ENCODE data around the gene CCDC150.
"Not testable (repeated sequence)": the region's sequence is repeated elsewhere in the genome, so short reads cannot be mapped to it uniquely, and the experiment has no call there.

CCDC150 gene

DNA sequence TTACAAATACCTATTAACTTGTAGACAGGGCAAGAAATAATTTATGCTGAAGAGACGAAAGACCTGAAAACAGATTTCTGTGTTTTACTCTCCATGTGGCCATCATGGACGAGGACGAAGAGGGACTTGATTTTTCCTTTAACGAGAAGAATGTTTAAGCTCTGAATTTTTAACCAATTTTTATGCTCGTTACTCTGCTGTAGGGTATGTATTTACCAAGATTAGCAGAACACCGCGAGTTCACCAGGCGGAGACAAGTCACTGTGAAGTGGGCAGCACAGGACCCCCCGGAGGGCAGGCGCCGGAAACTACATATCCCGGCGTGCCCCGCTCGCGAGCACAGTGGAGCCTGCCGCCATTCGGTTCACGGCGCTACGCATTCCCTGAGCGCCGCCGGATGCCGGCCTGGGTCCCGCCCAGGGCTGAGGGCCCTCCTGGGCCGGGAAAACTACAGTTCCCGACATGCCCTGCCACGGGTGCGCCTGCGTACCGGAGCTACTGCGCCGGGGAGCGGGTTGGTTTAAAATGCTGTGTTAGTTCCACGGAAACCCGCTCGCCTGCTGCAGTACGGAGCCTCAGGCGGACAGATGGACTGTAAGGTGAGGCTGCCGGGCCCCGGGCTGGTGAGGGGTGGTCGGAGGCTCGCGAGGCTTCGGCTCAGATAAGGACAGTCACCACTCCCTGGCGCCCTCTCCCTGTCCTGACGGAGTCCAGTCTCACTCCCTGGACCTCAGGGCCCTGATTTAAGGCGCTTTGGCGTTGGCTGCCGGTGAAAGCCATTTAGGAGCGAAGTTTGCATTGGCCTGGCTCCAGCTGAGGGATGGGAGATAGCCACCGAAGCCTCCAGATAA is at the start of gene CCDC150:
TSS of gene CCDC150 (plus strand) at position 536 of the 851 bp plus-strand sequence. CDS start at position 588, 52 bp downstream.
- DNase-seq = peak; percentile 94

DNA sequence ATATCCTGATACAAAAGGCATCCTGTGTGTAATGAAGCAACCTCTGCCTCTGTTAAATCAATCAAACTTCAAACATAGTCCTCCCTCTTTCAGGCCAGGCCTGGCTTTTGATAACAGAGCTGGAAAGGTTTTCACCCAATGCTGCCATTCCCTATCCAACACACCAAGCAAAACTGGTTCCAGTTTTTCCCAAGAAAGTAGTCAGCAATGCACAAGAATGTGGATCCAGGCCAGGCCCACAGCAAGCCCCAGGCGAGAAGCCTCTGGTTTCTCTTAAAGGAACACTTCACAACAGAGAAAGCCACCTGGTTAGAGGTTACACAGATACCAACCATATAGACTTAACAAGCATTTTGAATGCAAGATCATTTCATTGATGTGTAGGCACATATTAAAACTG is 49.2 kb upstream of the CCDC150 start:
- DNase-seq = peak; percentile 50

DNA sequence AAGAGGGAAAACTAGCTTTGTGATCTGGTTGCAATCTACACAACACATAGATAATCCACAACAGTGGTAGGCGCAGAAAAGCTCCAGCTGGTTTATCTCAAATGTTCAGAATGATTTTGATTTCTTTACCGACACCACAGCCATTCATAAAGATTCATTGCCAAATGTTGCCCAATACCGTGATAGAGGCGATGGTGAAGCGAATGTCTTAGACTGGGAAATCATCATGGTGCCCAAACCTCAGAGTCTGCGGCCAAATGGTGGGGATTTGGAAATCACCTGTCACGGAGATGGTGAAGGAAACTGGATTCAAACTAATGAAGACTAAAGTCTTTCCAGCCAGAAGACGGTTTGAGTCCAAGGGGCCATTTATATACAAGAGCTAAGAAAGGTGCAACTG is 48.5 kb upstream of the CCDC150 start:
- DNase-seq = no peak

DNA sequence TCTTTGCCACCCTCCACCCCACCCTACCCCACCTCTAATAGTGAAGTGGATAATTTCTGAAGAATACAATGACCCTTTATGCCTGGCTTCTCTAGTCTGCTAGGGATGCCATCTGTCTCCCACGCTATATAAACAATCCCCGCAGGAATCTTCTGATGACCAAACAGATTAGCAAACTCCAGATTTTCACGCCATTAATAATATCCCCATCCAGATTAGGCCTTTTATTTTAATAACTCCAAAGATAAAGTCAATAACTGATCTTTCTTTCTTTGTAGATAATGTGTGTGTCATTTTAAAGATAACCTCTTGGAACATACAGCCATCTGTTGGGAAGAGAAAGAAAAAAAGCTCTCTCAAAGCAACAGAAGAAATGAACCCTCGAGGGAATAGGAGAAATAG is 47.9 kb upstream of the CCDC150 start:
- peak; percentile 39 for DNase-seq

DNA sequence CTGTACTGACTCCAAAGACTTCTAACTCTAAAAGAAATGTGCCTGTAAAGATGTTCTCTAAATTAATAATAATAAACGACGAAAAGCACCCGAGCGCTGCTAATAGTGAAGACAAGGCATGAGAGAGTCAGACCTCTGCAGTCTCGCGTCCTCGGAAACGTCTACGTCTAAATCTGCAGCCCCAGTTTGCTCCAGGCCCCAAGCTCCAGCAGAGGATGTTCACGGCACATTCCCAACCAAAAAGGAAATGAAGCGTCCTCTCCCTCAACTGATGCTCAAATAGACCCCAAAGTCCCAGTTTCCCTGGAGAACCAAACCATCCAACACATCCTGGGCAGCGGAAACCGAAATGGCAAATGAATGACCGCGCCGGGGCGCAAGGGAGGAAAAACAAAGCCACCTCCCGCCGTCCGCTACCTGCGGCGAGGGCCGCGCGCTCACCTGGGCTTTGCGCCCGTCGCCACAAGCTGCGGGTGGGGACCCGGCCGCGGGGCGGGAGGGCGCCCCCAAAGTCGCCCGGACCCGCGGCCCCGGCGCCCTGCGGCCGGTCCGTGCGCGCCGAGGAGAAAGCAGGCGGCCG is 47.1 kb upstream of the CCDC150 start:
- peak; percentile 62 for DNase-seq

DNA sequence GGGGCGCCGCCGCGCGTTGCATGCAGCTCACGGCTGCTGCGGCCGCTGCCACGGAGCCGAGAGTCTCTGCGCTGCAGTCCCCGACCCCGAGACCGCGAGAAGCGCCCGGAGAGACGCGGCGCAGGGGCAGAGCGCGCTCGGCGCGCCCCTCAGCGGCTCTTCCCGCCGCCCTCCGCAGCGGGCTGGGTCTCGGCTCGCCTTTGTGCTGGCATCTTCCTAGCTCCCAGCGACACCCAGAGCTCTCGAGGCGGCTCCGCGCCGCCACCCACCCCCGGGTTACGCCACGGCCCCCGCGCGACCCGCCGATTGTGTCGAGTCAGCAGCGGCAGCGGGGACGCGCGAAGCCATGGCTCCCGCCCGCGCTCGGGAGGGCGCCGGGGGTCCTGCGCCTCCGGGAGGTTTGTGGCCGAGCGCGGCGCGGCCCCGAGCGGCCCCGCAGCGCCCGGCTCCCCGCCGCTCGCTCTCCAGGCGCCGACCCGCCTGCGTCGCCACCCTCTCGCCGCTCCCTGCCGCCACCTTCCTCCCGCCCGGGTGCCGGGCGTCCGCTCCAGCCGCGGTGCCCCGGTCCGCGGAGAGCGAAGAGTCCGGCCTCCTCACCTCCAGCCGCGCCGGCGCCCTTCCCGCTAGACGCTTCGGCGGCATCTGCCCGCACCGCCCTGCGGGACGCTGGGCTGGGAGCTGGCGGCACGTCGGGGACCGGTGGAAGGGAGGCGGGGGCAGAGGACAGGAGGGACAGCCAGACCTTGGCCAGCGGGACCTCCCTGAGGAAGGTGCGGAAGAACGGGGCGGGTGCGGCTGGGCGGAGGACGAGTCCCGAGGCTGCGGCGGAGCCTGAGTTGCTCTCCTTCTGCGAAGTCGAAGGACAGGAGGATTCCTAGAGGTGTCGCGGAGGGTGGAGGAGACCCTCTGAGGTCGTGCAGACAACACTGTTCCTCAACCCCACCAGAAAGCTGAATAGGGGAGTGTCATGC is 46.3 kb upstream of the CCDC150 start, which contains the start of gene HECW2:
TSS of gene HECW2 (minus strand) at position 644 of the 971 bp plus-strand sequence.
- peak; percentile 62 for DNase-seq

DNA sequence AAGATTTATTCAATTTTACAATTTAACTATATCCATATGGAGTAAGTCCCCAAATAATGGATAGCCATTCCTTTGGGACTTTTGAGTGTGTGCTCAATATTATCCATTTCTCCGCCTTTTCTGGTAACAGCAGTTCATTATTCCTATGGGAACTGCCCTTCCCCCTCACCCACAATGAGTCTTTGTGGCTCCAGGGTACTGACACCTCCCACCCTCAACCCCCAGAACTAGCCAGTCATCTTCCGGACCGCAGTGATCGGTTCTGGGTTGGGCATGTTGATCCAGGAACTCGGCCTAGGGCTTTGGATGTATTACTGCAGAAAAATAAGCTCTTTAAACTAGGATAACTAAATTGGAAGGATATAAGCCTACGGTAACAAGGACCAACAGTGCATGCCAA is 45.4 kb upstream of the CCDC150 start:
- no peak for DNase-seq

DNA sequence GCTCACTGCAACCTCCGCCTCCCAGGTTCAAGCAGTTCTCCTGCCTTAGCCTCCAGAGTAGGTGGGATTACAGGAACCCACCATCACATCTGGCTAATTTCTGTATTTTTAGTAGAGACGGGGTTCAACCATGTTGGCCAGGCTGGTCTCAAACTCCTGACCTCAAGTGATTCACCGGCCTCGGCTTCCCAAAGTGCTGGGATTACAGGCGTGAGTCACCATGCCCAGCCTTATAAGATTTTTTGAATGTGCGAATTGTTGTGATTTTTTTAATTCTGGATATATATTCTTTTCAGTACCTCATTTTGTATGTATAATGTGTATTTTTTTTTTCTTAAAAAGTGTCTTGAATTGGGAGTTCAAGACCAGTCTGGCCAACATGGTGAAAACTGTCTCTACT is 42.0 kb upstream of the CCDC150 start:
- DNase-seq = no peak

DNA sequence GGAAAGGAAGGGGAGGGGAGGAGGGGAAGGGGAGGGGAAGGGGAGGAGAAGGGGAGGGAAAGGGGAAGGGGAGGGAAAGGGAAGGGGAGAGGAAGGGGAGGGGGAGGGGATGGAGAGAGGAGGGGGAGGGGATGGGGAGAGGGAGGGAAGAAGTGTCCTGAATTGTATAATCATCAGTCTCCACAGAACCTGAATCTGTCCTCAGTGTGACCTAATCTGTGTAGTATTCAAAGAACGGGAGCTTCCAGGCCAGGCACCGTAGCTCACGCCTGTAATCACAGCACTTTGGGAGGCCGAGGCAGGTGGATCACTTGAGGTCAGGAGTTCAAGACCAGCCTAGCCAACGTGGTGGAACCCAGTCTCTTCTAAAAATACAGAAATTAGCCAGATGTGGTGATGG is 41.1 kb upstream of the CCDC150 start:
- no peak for DNase-seq

DNA sequence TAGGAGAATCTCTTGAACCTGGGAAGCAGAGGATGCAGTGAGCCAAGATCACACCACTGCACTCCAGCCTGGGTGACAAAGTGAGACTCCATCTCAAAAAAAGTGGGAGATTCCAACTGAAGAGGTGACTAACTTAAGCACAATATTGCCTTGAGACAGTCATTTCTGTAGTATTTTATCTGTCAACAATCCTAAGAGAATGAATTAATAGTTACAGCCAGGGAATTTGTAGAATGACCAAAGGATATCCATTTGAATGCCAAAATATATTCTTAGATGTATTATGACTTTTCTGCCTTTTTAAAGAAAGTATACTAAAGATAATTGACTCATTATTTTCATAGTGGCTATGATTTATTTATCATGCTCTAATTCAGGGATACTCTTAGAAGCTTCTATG is 40.7 kb upstream of the CCDC150 start:
- DNase-seq = no peak

DNA sequence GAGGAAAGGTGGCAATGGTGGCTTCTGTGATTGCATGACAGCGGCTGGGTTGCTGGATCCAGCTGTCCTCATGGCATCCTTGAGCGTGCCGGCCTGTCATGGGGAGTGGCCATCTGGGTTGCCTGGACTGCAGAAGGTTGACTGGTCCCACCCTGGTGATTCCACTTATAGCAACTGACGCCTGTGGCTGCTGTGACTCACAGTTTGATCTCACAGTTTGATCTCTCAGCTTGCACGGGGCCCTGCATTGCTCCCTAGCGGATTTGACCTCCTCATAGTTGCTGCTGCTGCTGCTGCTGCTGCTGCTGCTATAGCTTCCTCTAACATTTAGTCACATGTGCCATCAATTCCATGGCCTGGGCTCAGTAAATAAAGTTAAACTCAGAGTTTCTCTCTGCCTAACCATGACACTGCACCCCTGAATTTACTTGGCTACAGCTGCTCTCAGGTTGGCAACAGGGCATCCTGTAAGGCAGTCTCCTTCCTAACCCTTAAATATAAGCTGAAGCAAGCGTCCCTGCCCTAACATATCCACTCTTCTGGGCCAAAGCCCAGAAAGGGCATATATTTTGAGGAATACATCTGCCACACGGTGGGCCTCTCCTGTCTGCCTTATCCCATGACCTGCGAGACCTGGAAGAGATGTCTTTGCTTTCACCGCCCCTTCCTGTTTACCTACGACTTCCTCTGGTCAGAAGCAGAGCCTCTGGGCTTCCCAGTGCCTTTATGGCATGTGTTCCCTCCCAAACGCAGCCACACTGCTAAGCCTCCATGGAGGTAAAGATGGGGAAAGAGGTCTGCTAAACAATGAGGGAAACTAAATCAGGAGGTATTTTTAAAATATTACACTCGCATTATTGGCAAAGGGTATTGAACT is 37.8 kb upstream of the CCDC150 start:
- DNase-seq = peak; percentile 37

DNA sequence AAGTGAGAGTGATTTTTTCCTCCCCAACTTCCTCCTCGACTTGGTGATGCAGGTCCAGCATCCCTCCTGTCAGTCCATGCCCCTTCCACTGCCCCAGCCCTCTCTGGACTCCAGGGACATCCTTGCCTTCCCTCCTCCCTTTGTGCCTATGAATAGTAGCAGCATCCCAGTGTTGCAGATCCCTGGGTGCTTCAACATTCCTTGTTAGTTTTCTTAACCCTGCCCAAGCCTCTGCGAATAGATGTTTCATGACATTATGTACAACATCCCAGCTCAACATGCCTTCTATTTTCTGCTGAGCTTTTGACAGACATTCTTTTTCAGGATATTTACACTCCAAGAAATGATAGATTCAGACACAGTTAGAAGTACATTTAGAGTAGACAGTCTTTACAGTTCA is 35.3 kb upstream of the CCDC150 start:
- no peak for DNase-seq

DNA sequence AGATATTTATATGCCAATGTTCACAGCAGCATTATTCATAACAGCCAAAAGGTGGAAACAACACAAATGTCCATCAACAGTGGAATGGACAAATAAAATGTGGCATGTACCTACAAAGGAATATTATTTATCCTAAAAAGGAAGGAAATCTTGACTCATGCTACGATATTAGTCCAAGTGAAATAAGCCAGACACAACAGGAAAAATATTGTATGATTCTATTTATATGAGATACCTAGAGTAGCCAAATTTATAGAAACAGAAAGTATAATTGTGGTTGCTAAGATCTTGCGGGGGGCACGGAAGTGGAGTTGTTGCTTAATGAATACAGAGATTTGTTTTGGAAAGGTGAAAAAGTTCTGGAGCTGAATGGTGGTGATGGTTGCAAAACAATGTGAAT is 33.0 kb upstream of the CCDC150 start:
- DNase-seq = no peak

DNA sequence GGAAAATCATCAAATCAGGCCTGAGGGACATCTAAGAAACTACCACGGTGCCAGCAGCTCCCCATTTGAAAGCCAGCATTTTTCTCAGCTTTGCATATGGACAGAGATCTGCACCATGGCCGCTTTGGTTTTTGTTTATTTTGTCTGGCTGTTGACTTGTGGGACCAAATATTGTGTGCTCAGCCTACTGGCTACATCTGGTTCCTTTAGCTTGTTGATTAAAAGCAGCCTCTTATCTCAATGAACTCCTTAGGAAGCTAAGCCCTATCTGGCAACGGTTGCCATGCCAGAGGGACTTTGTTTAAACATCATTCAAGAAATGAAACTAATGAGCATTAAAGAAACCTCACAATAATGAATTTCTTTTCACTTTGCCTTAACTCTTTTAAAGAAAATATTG is 32.4 kb upstream of the CCDC150 start:
- peak; percentile 61 for DNase-seq

DNA sequence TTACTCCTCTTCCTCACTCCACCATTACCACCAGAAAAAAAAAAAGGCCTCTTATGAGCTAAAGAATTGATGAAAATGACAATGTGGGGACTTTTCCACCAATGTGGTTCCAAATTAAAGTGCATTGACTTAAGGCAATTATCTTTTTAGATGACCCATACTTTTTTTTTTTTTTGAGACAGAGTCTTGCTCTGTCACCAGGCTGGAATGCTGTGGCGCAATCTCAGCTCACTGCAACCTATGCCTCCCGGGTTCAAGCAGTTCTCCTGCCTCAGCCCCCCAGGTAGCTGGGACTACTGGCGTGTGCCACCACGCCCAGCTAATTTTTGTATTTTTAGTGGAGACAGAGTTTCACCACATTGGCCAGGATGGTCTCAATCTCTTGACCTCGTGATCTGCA is 31.6 kb upstream of the CCDC150 start:
- DNase-seq = not testable (repeated sequence)

DNA sequence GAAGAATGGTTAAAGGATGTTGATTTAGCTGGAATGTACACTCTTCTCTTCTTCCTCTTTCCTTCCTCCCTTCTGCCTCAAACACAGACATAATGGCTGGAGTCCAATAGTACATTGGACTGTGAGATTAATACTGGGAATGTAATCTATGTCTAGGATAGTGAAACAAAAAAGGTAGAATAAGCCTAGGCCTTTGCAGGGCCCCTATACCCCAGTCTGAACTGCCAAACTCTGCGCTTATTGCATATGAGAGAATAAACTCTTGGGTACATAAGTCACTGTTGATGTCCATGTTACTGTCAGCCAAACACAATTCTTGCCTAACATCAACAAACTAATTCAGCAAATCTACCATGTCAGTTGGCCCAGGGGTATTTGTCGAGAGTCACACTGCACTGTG is 29.7 kb upstream of the CCDC150 start:
- no peak for DNase-seq

DNA sequence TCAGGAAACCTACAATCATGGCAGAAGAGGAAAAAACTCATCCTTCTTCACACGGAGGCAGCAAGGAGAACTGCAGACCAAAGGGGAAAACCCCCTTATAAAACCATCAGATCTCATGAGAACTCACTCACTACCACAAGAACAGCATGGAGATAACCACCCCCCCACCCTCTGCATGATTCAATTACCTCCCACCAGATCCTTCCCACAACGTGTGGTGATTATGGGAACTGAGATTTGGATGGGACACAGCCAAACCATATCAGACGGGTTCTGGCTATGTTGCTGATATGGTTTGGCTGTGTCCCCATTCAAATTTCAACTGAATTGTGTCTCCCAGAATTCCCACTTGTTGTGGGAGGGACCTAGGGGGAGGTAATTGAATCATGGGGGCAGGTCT is 28.7 kb upstream of the CCDC150 start:
- no peak for DNase-seq

DNA sequence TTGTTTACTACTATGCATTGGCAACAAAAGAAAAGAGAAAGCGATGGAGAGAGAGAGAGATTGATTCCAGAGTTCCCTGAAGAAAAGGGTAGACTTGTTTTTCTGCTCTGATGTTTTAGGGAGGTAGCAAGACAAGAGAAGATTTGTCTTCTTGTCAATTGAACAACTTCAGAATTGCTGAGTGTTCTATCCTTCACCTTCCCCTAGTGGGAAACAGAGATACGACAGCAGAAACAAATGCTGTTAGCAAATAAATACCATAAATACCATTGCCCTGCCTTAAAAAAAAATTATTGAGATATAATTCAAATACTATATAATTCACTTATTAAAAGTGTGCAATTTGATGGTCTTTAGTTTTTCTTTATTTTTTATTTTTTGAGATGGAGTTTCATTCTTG is 26.2 kb upstream of the CCDC150 start:
- DNase-seq = no peak

DNA sequence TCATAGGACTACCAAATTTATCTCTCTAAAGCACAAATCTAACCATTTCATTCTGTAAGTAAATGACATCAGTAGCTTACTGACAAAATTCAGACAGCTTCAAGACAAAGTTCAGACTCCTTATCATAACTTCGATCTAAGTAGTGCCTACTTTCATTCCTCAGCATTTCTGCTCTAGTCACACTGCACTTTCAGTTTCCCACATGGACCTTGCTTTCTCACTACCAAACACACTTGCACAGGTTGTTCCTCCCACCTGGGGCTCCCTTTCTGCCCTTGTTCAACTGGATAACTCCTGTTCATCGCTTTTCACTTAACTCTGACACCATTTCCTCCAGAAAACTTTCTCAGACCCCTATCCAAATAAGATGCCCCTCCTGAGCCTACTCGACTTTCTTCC is 22.1 kb upstream of the CCDC150 start:
- DNase-seq = no peak

DNA sequence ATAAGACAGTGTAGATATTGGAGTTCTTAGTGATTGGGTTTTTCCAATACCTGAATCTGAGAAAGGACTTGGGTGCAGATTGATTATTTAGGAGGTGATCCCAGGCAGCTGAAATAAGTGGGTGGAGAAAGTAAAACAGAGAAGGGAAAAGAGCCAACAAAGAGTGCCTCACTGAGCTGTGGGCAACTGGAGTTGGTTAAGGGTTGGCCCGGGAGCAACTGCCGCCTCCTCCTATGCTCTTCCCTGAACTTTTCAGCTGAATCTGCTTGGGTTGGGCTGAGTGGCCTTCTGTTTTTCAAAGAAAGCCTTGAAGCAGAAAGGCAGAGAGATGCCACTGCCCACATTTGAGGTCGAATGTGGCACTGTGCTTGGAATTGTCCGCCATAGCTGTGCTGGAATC is 20.9 kb upstream of the CCDC150 start:
- DNase-seq = no peak

DNA sequence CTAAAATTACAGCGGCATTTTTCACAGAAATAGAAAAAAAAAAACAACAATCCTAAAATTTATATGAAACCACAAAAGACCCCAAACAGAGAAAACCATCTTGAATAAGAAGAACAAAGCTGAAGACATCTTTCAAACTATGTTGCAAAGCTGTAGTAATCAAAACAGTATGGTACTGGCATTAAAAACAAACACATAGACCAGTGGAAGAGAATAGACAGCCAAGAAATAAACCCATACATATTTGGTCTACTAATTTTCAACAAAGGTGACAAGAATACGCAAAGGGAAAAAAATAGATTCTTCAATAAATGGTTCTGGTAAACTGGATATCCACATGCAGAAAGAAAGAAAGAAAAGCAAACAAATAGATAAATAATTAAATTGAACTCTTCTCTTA is 9.0 kb upstream of the CCDC150 start:
- DNase-seq = no peak

DNA sequence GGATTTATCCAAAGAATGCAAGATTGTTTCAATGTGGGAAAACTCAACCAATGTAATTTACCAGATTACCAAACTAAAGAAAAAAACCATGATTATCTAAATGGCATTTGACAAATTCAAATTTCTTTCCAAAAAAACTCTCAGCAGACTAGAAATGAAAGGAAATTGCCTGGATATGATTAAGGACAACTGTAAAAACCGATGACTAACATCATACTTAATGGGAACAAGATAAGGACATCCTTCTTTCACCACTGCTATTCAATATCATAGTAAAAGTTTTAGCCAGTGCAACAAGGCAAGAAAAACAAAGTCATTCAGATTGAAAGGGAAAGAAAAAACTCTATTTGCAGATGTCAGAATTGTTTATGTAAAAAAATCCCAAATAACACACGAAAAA is 4.4 kb upstream of the CCDC150 start:
- no peak for DNase-seq

Data from NCI-H510A treated with DMSO at 0.1 percent for 48 hours (cell line).